Measurements from ENCODE around the gene MYO16.

MYO16 gene

GRCh38 chr13:109159650-109160309 lies 530.4 kb downstream of the MYO16 start:
- no peaks in the 10 kb centered on the region for H3K36me3 Mint-ChIP-seq (ENCODE audit: low read depth)
- peaks cover 26% of the 10 kb centered on the region for H3K27me3 Mint-ChIP-seq (ENCODE audit: low read depth)
- peaks cover 3% of the 10 kb centered on the region for H3K9me3 Mint-ChIP-seq
- H3K4me3 Mint-ChIP-seq = no peak overlapping the region
- no peak overlapping the region for H3K27ac Mint-ChIP-seq
- peaks cover 21% of the 10 kb centered on the region for H3K4me1 Mint-ChIP-seq (ENCODE audit: low read depth)

- peaks cover 3% of the 10 kb centered on the region for H3K9me3 Mint-ChIP-seq
- no peak overlapping the region for H3K4me3 Mint-ChIP-seq
- H3K36me3 Mint-ChIP-seq (ENCODE audit: low read depth) = no peaks in the 10 kb centered on the region
- no peak overlapping the region for H3K27ac Mint-ChIP-seq
- H3K4me1 Mint-ChIP-seq (ENCODE audit: low read depth) = peaks cover 21% of the 10 kb centered on the region
- peaks cover 26% of the 10 kb centered on the region for H3K27me3 Mint-ChIP-seq (ENCODE audit: low read depth)
These were observed 530.9 kb downstream of the MYO16 start for GRCh38 chr13:109160357-109160756.

- H3K27ac Mint-ChIP-seq = no peak overlapping the region
- peaks cover 21% of the 10 kb centered on the region for H3K4me1 Mint-ChIP-seq (ENCODE audit: low read depth)
- H3K4me3 Mint-ChIP-seq = no peak overlapping the region
- H3K9me3 Mint-ChIP-seq = peaks cover 3% of the 10 kb centered on the region
- H3K36me3 Mint-ChIP-seq (ENCODE audit: low read depth) = no peaks in the 10 kb centered on the region
- H3K27me3 Mint-ChIP-seq (ENCODE audit: low read depth) = peaks cover 26% of the 10 kb centered on the region
These were observed 531.7 kb downstream of the MYO16 start for GRCh38 chr13:109160887-109161669.

GRCh38 chr13:109162248-109163036 lies 533.0 kb downstream of the MYO16 start:
- H3K27me3 Mint-ChIP-seq (ENCODE audit: low read depth) = peaks cover 17% of the 10 kb centered on the region
- H3K27ac Mint-ChIP-seq = no peak overlapping the region
- peaks cover 21% of the 10 kb centered on the region for H3K4me1 Mint-ChIP-seq (ENCODE audit: low read depth)
- peak overlapping the region; percentile 54 for H3K4me3 Mint-ChIP-seq
- peaks cover 3% of the 10 kb centered on the region for H3K9me3 Mint-ChIP-seq
- no peaks in the 10 kb centered on the region for H3K36me3 Mint-ChIP-seq (ENCODE audit: low read depth)

GRCh38 chr13:109163037-109163379 lies 533.6 kb downstream of the MYO16 start:
- Mint-ChIP-seq H3K4me1 (ENCODE audit: low read depth) (peaks cover 21% of the 10 kb centered on the region), H3K9me3 (peaks cover 3% of the 10 kb centered on the region), H3K27me3 (ENCODE audit: low read depth) (peaks cover 11% of the 10 kb centered on the region), H3K27ac (no peak overlapping the region), H3K4me3 (no peak overlapping the region), H3K36me3 (ENCODE audit: low read depth) (no peaks in the 10 kb centered on the region)

- Mint-ChIP-seq H3K27ac (no peak overlapping the region), H3K4me1 (ENCODE audit: low read depth) (peaks cover 20% of the 10 kb centered on the region), H3K9me3 (peaks cover 3% of the 10 kb centered on the region), H3K4me3 (no peak overlapping the region), H3K36me3 (ENCODE audit: low read depth) (no peaks in the 10 kb centered on the region), H3K27me3 (ENCODE audit: low read depth) (peaks cover 16% of the 10 kb centered on the region)
These were observed 536.0 kb downstream of the MYO16 start for GRCh38 chr13:109165417-109165904.

- Mint-ChIP-seq H3K4me3 (no peak overlapping the region), H3K27ac (no peak overlapping the region), H3K9me3 (peaks cover 3% of the 10 kb centered on the region), H3K4me1 (ENCODE audit: low read depth) (peaks cover 11% of the 10 kb centered on the region), H3K27me3 (ENCODE audit: low read depth) (peaks cover 16% of the 10 kb centered on the region), H3K36me3 (ENCODE audit: low read depth) (no peaks in the 10 kb centered on the region)
These were observed 537.4 kb downstream of the MYO16 start for GRCh38 chr13:109166804-109167203.

GRCh38 chr13:109172136-109172535 lies 542.7 kb downstream of the MYO16 start:
- H3K4me3 Mint-ChIP-seq = no peak overlapping the region
- peaks cover 16% of the 10 kb centered on the region for H3K27me3 Mint-ChIP-seq (ENCODE audit: low read depth)
- H3K36me3 Mint-ChIP-seq (ENCODE audit: low read depth) = no peaks in the 10 kb centered on the region
- H3K9me3 Mint-ChIP-seq = no peaks in the 10 kb centered on the region
- H3K4me1 Mint-ChIP-seq (ENCODE audit: low read depth) = no peaks in the 10 kb centered on the region
- H3K27ac Mint-ChIP-seq = no peak overlapping the region

- Mint-ChIP-seq H3K4me3 (no peak overlapping the region), H3K27me3 (ENCODE audit: low read depth) (peaks cover 7% of the 10 kb centered on the region), H3K27ac (no peak overlapping the region), H3K9me3 (no peaks in the 10 kb centered on the region), H3K36me3 (ENCODE audit: low read depth) (no peaks in the 10 kb centered on the region), H3K4me1 (ENCODE audit: low read depth) (no peaks in the 10 kb centered on the region)
These were observed 546.3 kb downstream of the MYO16 start for GRCh38 chr13:109175666-109176065.

- Mint-ChIP-seq H3K9me3 (no peaks in the 10 kb centered on the region), H3K27ac (no peak overlapping the region), H3K4me1 (ENCODE audit: low read depth) (no peaks in the 10 kb centered on the region), H3K27me3 (ENCODE audit: low read depth) (peaks cover 7% of the 10 kb centered on the region), H3K4me3 (no peak overlapping the region), H3K36me3 (ENCODE audit: low read depth) (no peaks in the 10 kb centered on the region)
These were observed 551.6 kb downstream of the MYO16 start for GRCh38 chr13:109180905-109181425.

GRCh38 chr13:109182777-109183465 lies 553.5 kb downstream of the MYO16 start:
- H3K36me3 Mint-ChIP-seq (ENCODE audit: low read depth) = no peaks in the 10 kb centered on the region
- H3K27me3 Mint-ChIP-seq (ENCODE audit: low read depth) = peaks cover 13% of the 10 kb centered on the region
- H3K4me1 Mint-ChIP-seq (ENCODE audit: low read depth) = no peaks in the 10 kb centered on the region
- no peak overlapping the region for H3K27ac Mint-ChIP-seq
- H3K9me3 Mint-ChIP-seq = no peaks in the 10 kb centered on the region
- H3K4me3 Mint-ChIP-seq = no peak overlapping the region

GRCh38 chr13:109191413-109191812 lies 562.0 kb downstream of the MYO16 start:
- no peaks in the 10 kb centered on the region for H3K9me3 Mint-ChIP-seq
- H3K4me3 Mint-ChIP-seq = no peak overlapping the region
- H3K27ac Mint-ChIP-seq = no peak overlapping the region
- peaks cover 11% of the 10 kb centered on the region for H3K27me3 Mint-ChIP-seq (ENCODE audit: low read depth)
- H3K4me1 Mint-ChIP-seq (ENCODE audit: low read depth) = no peaks in the 10 kb centered on the region
- H3K36me3 Mint-ChIP-seq (ENCODE audit: low read depth) = no peaks in the 10 kb centered on the region

- H3K4me1 Mint-ChIP-seq (ENCODE audit: low read depth) = no peaks in the 10 kb centered on the region
- peaks cover 6% of the 10 kb centered on the region for H3K27me3 Mint-ChIP-seq (ENCODE audit: low read depth)
- no peak overlapping the region for H3K27ac Mint-ChIP-seq
- H3K4me3 Mint-ChIP-seq = no peak overlapping the region
- H3K9me3 Mint-ChIP-seq = no peaks in the 10 kb centered on the region
- H3K36me3 Mint-ChIP-seq (ENCODE audit: low read depth) = no peaks in the 10 kb centered on the region
These were observed 562.9 kb downstream of the MYO16 start for GRCh38 chr13:109192306-109192705.

- no peak overlapping the region for H3K4me3 Mint-ChIP-seq
- no peak overlapping the region for H3K27ac Mint-ChIP-seq
- no peaks in the 10 kb centered on the region for H3K4me1 Mint-ChIP-seq (ENCODE audit: low read depth)
- H3K36me3 Mint-ChIP-seq (ENCODE audit: low read depth) = no peaks in the 10 kb centered on the region
- no peaks in the 10 kb centered on the region for H3K9me3 Mint-ChIP-seq
- H3K27me3 Mint-ChIP-seq (ENCODE audit: low read depth) = peaks cover 8% of the 10 kb centered on the region
These were observed 567.5 kb downstream of the MYO16 start for GRCh38 chr13:109196948-109197347.

All from T-helper 1 cell treated with Interleukin-12 subunit alpha and Interleukin-12 subunit beta and Interleukin-4 antibody, amounts not matched to agents 30 μg/mL and 1 μg/mL, for 36 hours (primary cell).